Astrocyte of the spinal cord (primary cell): ENCODE results near the gene NEK3.
"Not testable (repeated sequence)": the region's sequence is repeated elsewhere in the genome, so short reads cannot be mapped to it uniquely, and the experiment has no call there.

Experiments used
- DNase-seq: peaks from one replicate; pipeline ENCODE4 v3.0.0; 2011; ENCODE audit warnings: low read depth, low spot score
- H3K4me3 ChIP-seq: 2 replicates; pipeline ENCODE4 v1.5.1; 2011; ENCODE audit warnings: low read depth, mild to moderate bottlenecking, low read length, moderate library complexity
- CTCF ChIP-seq: IDR thresholded peaks from 2 replicates; pipeline ENCODE4 v1.5.1; 2012; ENCODE audit warnings: low read depth, mild to moderate bottlenecking, low read length, inconsistent platforms
- in situ Hi-C: cut with HindIII; loops from 2 replicates; pipeline ENCODE4 v1.10.0; 2017; ENCODE audit warnings: low sequenced_read_pairs

NEK3 gene

GRCh38 chr13:52104624-52105023 is 54.8 kb downstream of the NEK3 start:
- no peak for DNase-seq
- H3K4me3 ChIP-seq, result no peak overlapping the region
- in situ Hi-C loops, result no loop called here
- TF ChIP-seq CTCF, result no peak

- in situ Hi-C loops, result no loop called here
- no peak for DNase-seq
- H3K4me3 ChIP-seq, result no peak overlapping the region
- TF ChIP-seq CTCF, result no peak
These were observed 56.0 kb downstream of the NEK3 start for GRCh38 chr13:52103386-52103785.

GRCh38 chr13:52102423-52102822 is 57.0 kb downstream of the NEK3 start:
- H3K4me3 ChIP-seq, DNase-seq, in situ Hi-C loops: not testable (repeated sequence)

- no peak for TF ChIP-seq CTCF
These were observed 62.2 kb downstream of the NEK3 start for GRCh38 chr13:52097197-52097596.

DNA sequence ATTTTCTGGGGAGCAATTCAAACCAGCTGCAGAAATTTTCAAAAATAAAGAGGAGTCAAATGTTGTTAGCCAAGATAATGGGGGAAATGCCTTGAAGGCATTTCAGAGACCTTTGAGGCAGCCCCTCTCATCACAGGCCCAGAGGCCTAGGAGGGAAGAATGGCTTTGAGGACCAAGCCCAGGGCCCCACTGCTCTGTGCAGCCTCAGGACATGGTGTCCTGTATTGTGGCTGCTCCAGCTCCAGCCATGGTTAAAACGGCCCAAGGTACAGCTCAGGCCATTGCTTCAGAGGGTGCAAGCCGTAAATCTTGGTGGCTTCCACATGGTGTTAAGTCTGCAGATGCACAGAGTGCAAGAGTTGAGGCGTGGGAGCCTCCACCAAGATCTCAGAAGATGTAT is 62.6 kb downstream of the NEK3 start:
- in situ Hi-C loops, result no loop called here
- no peak overlapping the region for H3K4me3 ChIP-seq
- TF ChIP-seq CTCF, result no peak
- no peak for DNase-seq

More at GRCh38 chr13:52097197-52097596, 62.2 kb downstream of the NEK3 start:
- H3K4me3 ChIP-seq, result no peak overlapping the region
- DNase-seq, result no peak
- in situ Hi-C loops, result no loop called here

- TF ChIP-seq CTCF, result no peak
- in situ Hi-C loops, result no loop called here
- DNase-seq, result no peak
- H3K4me3 ChIP-seq, result no peak overlapping the region
These were observed 63.3 kb downstream of the NEK3 start for GRCh38 chr13:52096062-52096461.

- in situ Hi-C loops, result no loop called here
- no peak for DNase-seq
- TF ChIP-seq CTCF, result no peak
- no peak overlapping the region for H3K4me3 ChIP-seq
These were observed 67.3 kb downstream of the NEK3 start for GRCh38 chr13:52092087-52092486.
